ENCODE results near the gene USP20.

DNA sequence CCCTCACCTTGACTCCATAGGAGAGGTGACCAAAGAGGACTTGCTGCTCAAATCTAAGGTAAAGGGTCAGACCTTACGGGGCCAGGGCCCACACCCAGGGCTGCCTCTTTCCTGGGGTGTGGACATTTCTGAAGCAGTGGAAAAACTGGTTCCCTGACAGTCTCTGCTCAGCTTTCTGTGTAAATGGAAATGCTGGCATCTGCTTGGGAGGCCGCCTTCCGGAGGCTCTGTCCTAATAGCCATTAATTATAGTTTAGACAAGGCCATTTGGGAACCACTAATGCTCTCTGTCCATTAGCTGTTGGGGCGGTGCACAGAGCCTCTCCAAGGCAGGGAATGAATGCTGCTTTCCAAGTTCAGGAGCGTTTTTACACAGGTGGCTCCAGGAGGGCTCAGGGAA, 17.3 kb downstream of the USP20 start:
- no peak for TF ChIP-seq POLR2A (IDR thresholded peaks at IDR 0.05; ENCODE audit: low read depth, low read length)
- no peak for TF ChIP-seq TAF1 (IDR thresholded peaks at IDR 0.05; ENCODE audit: borderline replicate concordance, low read depth, low read length)

Data from GM12892 (cell line).